ENCODE results near the gene NME7.
A peak's percentile ranks its signal among the peaks of the same experiment; 100 is the strongest.
"Not testable (repeated sequence)": the region's sequence is repeated elsewhere in the genome, so short reads cannot be mapped to it uniquely, and the experiment has no call there.

The NME7 gene, protein sequence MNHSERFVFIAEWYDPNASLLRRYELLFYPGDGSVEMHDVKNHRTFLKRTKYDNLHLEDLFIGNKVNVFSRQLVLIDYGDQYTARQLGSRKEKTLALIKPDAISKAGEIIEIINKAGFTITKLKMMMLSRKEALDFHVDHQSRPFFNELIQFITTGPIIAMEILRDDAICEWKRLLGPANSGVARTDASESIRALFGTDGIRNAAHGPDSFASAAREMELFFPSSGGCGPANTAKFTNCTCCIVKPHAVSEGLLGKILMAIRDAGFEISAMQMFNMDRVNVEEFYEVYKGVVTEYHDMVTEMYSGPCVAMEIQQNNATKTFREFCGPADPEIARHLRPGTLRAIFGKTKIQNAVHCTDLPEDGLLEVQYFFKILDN

DNA sequence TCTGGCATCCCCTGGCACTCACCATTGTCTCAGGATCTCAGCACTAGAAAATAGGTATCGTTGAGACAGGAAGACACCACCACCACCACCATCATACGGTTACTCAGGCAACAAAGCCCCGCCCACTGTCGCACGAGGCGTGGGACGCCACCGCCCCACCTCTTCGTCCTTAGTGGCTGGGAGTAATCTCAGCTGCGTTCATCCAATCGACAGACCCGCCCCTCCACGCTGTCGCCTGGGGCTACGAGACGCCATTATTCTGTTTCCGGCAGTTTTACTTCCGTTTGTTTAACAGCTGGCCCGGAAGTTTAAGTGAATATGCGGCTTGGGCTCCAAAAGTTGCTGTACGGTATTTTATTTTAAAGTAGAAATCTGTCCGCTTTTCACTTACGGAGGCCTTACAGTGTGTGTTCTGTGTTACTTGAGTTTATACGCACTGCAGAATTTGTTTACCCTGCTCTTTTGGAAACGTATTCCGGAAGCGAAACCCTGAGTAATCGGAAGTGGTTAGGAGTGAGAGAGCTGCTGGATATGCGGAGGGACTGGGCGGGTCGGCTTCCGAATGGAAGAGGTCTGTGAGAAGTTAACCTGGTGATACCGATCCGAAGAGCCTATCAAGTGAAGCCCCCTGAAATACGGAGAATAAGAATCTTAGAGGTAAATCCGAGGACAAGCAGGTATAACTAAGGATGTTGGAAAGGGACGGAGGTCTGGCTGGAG, at the start of gene NME7, which contains the start of gene BLZF1:
Gene NME7 (minus strand): TSS at position 112 of the 720 bp plus-strand sequence. CDS start 87 bp downstream, at position 25.
Gene BLZF1 (plus strand): TSS at position 510 of the 720 bp plus-strand sequence. CDS start 1,328 bp downstream, outside the sequence.
- peak; percentile 97 to 98 for DNase-seq
- H3K4me1 ChIP-seq = peaks cover 0 to 28% (median 17%) of the 10 kb centered on the region in 4 donors
- H3K27me3 ChIP-seq = no peaks in the 10 kb centered on the region
- no peaks in the 10 kb centered on the region for H3K9me3 ChIP-seq
- H3K36me3 ChIP-seq = peaks cover 16 to 20% (median 19%) of the 10 kb centered on the region in 3 donors
- H3K4me3 ChIP-seq = peak within 1 kb of the TSS; percentile 61 to 81
- H3K27ac ChIP-seq = peak within 1 kb of the TSS; percentile 78 to 81
- intact Hi-C loops (cut with DNase I; ENCODE audit: low total_unique reads) = no loop called here
- TF ChIP-seq, protein P1, sequence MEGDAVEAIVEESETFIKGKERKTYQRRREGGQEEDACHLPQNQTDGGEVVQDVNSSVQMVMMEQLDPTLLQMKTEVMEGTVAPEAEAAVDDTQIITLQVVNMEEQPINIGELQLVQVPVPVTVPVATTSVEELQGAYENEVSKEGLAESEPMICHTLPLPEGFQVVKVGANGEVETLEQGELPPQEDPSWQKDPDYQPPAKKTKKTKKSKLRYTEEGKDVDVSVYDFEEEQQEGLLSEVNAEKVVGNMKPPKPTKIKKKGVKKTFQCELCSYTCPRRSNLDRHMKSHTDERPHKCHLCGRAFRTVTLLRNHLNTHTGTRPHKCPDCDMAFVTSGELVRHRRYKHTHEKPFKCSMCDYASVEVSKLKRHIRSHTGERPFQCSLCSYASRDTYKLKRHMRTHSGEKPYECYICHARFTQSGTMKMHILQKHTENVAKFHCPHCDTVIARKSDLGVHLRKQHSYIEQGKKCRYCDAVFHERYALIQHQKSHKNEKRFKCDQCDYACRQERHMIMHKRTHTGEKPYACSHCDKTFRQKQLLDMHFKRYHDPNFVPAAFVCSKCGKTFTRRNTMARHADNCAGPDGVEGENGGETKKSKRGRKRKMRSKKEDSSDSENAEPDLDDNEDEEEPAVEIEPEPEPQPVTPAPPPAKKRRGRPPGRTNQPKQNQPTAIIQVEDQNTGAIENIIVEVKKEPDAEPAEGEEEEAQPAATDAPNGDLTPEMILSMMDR (IDR thresholded peaks at IDR 0.05) = no peak

DNA sequence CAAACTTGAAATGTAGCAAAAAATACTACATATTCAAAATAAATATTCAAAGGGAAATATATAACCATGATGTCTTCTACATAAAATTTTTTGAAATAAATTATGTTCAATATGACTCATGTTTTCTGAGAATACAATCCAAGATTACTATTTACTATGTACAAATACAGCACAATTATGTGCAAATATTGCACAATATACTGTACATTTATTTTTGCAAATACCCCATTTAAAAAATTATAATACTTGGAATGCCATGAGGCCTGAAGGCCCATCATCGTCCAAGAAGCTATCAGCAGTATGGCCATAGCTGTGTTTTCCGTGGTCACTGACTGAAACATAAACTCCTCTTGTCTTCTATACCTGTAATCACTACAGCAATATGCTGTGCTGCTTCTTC, 47.4 kb upstream of the NME7 start:
- Histone ChIP-seq H3K27ac (no peak overlapping the region), H3K4me3 (no peak overlapping the region), H3K36me3 (no peaks in the 10 kb centered on the region), H3K27me3 (no peaks in the 10 kb centered on the region), H3K4me1 (no peaks in the 10 kb centered on the region), H3K9me3 (peaks cover 0 to 29% (median 16%) of the 10 kb centered on the region in 3 donors)
- intact Hi-C loops (cut with DNase I; ENCODE audit: low total_unique reads) = no loop called here
- TF ChIP-seq, protein P1 (IDR thresholded peaks at IDR 0.05) = no peak
- no peak for DNase-seq

DNA sequence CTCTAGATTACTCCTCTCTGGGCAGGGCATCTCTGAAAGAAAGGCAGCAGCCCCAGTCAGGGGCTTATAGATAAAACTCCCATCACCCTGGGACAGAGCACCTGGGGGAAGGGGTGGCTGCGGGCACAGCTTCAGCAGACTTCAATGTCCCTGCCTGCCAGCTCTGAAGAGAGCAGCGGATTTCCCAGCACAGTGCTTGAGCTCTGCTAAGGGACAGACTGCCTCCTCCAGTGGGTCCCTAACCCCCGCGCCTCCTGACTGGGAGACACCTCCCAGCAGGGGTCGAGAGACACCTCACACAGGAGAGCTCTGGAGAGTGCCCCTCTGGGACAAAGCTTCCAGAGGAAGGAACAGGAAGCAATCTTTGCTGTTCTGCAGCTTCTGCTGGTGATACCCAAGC, 40.7 kb upstream of the NME7 start:
- peaks cover 7 to 70% (median 69%) of the 10 kb centered on the region in 3 donors for H3K9me3 ChIP-seq
- H3K27ac ChIP-seq; H3K36me3 ChIP-seq; H3K4me3 ChIP-seq; H3K27me3 ChIP-seq; intact Hi-C loops (cut with DNase I; ENCODE audit: low total_unique reads); DNase-seq; H3K4me1 ChIP-seq: not testable (repeated sequence)

DNA sequence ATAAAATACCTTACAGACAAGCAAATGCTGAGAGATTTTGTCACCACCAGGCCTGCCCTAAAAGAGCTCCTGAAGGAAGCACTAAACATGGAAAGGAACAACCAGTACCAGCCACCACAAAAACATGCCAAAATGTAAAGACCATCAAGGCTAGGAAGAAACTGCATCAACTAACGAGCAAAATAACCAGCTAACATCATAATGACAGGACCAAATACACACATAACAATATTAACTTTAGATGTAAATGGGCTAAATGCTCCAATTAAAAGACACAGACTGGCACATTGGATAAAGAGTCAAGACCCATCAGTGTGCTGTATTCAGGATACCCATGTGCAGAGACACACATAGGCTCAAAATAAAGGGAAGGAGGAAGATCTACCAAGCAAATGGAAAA, 35.0 kb upstream of the NME7 start:
- intact Hi-C loops (cut with DNase I; ENCODE audit: low total_unique reads); H3K27ac ChIP-seq; H3K4me1 ChIP-seq; H3K4me3 ChIP-seq; H3K27me3 ChIP-seq; DNase-seq: not testable (repeated sequence)
- H3K36me3 ChIP-seq = peaks cover 0 to 12% (median 0%) of the 10 kb centered on the region in 3 donors
- peaks cover 4 to 49% (median 39%) of the 10 kb centered on the region in 3 donors for H3K9me3 ChIP-seq

DNA sequence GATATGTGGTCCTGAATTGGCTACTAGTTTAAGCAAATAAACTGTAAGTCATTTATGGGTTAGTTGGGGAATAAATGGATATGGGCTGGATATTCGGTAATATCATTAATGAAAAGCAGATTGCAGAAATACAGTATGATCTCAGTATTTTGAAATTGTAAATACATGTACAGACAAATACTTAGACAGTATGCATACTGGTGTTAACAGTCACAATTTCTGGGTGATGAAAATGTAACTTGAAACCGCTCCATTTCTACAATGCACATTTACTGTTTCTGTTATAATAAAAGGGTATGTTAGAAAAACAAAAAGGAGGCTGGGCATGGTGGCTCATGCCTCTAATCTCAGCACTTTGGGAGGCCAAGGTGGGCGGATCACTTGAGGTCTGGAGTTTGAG, 28.4 kb upstream of the NME7 start:
- Histone ChIP-seq H3K27me3 (no peaks in the 10 kb centered on the region), H3K4me1 (no peaks in the 10 kb centered on the region), H3K36me3 (peaks cover 33 to 67% (median 50%) of the 10 kb centered on the region in 3 donors), H3K27ac (no peak overlapping the region), H3K9me3 (peaks cover 0 to 4% (median 2%) of the 10 kb centered on the region in 3 donors), H3K4me3 (no peak overlapping the region)
- TF ChIP-seq, protein P1 (IDR thresholded peaks at IDR 0.05) = no peak
- intact Hi-C loops (cut with DNase I; ENCODE audit: low total_unique reads) = no loop called here
- DNase-seq = no peak

DNA sequence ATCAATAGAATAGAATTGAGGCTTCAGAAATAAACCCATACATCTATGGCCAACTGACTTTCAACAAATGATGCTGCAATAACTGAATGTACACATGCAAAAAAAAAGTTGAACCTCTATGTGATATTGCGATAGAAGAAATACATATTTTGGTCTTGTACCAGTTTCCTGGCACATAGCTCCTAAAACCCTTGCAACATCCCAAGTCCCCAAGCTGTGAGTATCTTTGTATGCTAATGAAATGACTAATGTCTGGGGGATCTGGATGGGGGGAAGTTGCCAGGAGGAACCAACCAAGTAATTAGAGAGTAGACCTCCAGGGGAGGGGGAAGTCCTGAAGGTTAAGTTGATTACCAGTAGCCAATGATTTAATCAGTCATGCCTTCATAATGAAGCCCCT, 24.8 kb upstream of the NME7 start:
- intact Hi-C loops (cut with DNase I; ENCODE audit: low total_unique reads) = no loop called here
- Histone ChIP-seq H3K4me1 (no peaks in the 10 kb centered on the region), H3K4me3 (no peak overlapping the region), H3K9me3 (no peaks in the 10 kb centered on the region), H3K36me3 (peaks cover 68 to 82% (median 82%) of the 10 kb centered on the region in 3 donors), H3K27ac (no peak overlapping the region), H3K27me3 (no peaks in the 10 kb centered on the region)
- DNase-seq = no peak
- TF ChIP-seq, protein P1 (IDR thresholded peaks at IDR 0.05) = no peak
